ENCODE data around the gene HSPA4L. TPM values are rescaled to one million over a fixed set of nuclear protein-coding genes. Genes with fewer than 3 reads are reported as not detected.

The HSPA4L gene
- total and polyA plus RNA-seq, 3 donors from 2014 or later, result 53.1 to 151 (median 132) TPM

GRCh38 chr4:127759893-127760292, 22.2 kb upstream of the HSPA4L start:
- Histone ChIP-seq H3K4me1 (no peaks in the 10 kb centered on the region), H3K27ac (no peak overlapping the region), H3K36me3 (ENCODE audit: low read depth, missing control alignments) (no peaks in the 10 kb centered on the region), H3K4me3 (no peak overlapping the region), H3K27me3 (no peaks in the 10 kb centered on the region), H3K9me3 (no peaks in the 10 kb centered on the region)
- intact Hi-C loops (cut with DNase I; ENCODE audit: low total_unique reads), result no loop called here
- TF ChIP-seq CTCF (IDR thresholded peaks at IDR 0.05) (no peak), POLR2A (IDR thresholded peaks at IDR 0.05) (no peak)
- no peak for DNase-seq
- 81 to 92% methylated on average over 3 of the region's 3 CpGs for WGBS, 2 donors

- H3K27ac ChIP-seq, result no peak overlapping the region
Measured at GRCh38 chr4:127771535-127772275, 10.4 kb upstream of the HSPA4L start.

GRCh38 chr4:127772769-127773671, 9.1 kb upstream of the HSPA4L start:
- no peaks in the 10 kb centered on the region for H3K4me1 ChIP-seq
- intact Hi-C loops (cut with DNase I; ENCODE audit: low total_unique reads), result no loop called here
- no peak for DNase-seq
- TF ChIP-seq POLR2A (IDR thresholded peaks at IDR 0.05), result no peak
- TF ChIP-seq CTCF (IDR thresholded peaks at IDR 0.05), result no peak
- no peak overlapping the region for H3K27ac ChIP-seq
- no peaks in the 10 kb centered on the region for H3K9me3 ChIP-seq
- no peaks in the 10 kb centered on the region for H3K36me3 ChIP-seq (ENCODE audit: low read depth, missing control alignments)
- H3K27me3 ChIP-seq, result no peaks in the 10 kb centered on the region
- no peak overlapping the region for H3K4me3 ChIP-seq
- 91 to 92% methylated on average over 10 of the region's 10 CpGs for WGBS, 2 donors

More at GRCh38 chr4:127771535-127772275, 10.4 kb upstream of the HSPA4L start:
- no peak for DNase-seq
- Histone ChIP-seq H3K36me3 (ENCODE audit: low read depth, missing control alignments) (no peaks in the 10 kb centered on the region), H3K4me3 (no peak overlapping the region), H3K27me3 (no peaks in the 10 kb centered on the region), H3K4me1 (no peaks in the 10 kb centered on the region), H3K9me3 (no peaks in the 10 kb centered on the region)
- WGBS, 2 donors, result 61 to 66% methylated on average over 4 of the region's 4 CpGs
- intact Hi-C loops (cut with DNase I; ENCODE audit: low total_unique reads), result no loop called here
- TF ChIP-seq CTCF (IDR thresholded peaks at IDR 0.05), result no peak
- no peak for TF ChIP-seq POLR2A (IDR thresholded peaks at IDR 0.05)

GRCh38 chr4:127775843-127776242, 6.3 kb upstream of the HSPA4L start:
- H3K4me3 ChIP-seq, result no peak overlapping the region
- H3K4me1 ChIP-seq, result no peaks in the 10 kb centered on the region
- WGBS, 2 donors, result 73 to 83% methylated on average over 4 of the region's 4 CpGs
- no peak for DNase-seq
- H3K36me3 ChIP-seq (ENCODE audit: low read depth, missing control alignments), result no peaks in the 10 kb centered on the region
- no peak for TF ChIP-seq POLR2A (IDR thresholded peaks at IDR 0.05)
- TF ChIP-seq CTCF (IDR thresholded peaks at IDR 0.05), result no peak
- intact Hi-C loops (cut with DNase I; ENCODE audit: low total_unique reads), result no loop called here
- H3K27me3 ChIP-seq, result no peaks in the 10 kb centered on the region
- no peaks in the 10 kb centered on the region for H3K9me3 ChIP-seq
- H3K27ac ChIP-seq, result no peak overlapping the region
